Aortic smooth muscle cell (primary cell): ENCODE data around the gene DISP2. TPM values are rescaled to one million over a fixed set of nuclear protein-coding genes. Genes with fewer than 3 reads are reported as not detected.

Experiments used
- total RNA-seq: library from RNA; depleted of rRNA; stranded (reverse); fragments of >200 nt; gene quantifications from 2 replicates; pipeline ENCODE4 v1.2.3, GENCODE V29; 2014

DISP2 gene, protein sequence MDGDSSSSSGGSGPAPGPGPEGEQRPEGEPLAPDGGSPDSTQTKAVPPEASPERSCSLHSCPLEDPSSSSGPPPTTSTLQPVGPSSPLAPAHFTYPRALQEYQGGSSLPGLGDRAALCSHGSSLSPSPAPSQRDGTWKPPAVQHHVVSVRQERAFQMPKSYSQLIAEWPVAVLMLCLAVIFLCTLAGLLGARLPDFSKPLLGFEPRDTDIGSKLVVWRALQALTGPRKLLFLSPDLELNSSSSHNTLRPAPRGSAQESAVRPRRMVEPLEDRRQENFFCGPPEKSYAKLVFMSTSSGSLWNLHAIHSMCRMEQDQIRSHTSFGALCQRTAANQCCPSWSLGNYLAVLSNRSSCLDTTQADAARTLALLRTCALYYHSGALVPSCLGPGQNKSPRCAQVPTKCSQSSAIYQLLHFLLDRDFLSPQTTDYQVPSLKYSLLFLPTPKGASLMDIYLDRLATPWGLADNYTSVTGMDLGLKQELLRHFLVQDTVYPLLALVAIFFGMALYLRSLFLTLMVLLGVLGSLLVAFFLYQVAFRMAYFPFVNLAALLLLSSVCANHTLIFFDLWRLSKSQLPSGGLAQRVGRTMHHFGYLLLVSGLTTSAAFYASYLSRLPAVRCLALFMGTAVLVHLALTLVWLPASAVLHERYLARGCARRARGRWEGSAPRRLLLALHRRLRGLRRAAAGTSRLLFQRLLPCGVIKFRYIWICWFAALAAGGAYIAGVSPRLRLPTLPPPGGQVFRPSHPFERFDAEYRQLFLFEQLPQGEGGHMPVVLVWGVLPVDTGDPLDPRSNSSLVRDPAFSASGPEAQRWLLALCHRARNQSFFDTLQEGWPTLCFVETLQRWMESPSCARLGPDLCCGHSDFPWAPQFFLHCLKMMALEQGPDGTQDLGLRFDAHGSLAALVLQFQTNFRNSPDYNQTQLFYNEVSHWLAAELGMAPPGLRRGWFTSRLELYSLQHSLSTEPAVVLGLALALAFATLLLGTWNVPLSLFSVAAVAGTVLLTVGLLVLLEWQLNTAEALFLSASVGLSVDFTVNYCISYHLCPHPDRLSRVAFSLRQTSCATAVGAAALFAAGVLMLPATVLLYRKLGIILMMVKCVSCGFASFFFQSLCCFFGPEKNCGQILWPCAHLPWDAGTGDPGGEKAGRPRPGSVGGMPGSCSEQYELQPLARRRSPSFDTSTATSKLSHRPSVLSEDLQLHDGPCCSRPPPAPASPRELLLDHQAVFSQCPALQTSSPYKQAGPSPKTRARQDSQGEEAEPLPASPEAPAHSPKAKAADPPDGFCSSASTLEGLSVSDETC (N-terminal part only)
- 0.13 and 0.25 TPM in 2 replicates for total RNA-seq

DNA sequence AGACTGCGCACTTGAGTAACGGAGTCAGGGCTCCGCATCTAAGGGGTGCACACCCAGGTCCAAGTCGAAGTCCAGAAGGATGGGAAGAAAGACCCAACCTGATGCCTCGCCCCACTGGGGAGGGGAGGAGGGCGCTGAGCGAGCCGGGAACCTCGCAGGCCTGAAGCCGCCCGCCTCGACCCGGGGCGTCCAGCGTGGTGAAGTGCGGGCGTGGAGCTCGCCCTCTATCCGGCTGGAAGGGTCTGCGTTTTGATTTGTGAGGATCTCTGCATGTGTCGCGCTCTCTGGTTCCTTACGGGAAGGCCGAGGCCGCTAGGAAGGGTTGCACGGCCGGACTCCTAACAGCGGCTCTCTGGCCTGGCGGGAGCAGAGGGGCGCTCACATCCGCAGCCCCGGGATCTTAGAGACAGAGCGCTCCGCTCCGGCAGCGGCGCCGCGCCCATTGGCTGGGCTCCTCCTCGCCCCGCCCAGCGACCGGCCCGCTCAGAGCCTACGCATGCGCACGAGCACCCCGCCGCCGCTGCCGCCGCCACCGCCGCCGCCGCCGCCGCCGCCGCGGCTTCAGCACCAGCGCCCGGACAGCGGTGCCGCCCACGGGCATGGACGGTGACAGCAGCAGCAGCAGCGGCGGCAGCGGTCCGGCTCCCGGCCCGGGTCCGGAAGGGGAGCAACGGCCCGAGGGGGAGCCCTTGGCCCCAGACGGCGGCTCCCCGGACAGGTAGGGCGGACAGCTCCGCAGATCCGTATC lies at the start of gene DISP2:
TSS of gene DISP2 (plus strand) at position 497 of the 748 bp plus-strand sequence. CDS start at position 600, 103 bp downstream.

DNA sequence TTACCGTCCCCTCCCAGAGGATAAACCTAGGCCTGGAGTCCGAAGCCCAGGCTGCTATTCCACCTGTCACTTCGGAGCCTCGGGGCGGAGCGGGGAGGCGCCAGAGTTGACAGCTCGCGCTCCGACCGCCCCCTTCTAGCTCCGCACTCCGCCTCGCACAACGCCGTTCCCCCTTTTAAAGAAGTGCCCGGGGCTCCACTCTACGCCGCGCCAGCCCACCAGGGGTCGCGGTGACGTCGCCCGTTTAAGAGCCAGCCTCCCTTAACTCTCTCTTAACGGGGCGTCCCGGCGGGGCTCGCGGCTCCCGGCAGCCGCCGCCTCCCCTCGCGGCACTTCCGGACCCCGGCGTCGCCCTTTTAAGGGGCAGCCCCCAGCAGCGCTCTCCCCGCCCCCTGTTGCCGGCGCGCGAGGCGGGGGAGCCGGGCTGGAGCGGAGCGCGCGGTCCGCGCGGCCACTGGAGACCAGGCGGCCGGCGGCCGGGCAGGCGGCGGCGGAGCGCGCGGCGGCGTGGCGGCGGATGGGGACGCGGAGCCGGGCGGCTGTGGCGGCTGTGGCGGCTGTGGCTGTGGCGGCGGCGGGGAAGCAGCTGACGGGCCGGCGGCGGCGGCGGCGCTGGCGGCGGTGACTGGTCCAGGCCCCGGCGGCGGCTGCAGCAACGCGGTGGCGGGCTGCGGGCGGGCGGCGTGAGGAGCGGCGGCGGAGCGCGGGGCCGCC lies 34.6 kb upstream of the DISP2 start, which contains the start of gene INAFM2:
TSS of gene INAFM2 (plus strand) at position 454 of the 714 bp plus-strand sequence. CDS start 364 bp downstream, outside the sequence.

DNA sequence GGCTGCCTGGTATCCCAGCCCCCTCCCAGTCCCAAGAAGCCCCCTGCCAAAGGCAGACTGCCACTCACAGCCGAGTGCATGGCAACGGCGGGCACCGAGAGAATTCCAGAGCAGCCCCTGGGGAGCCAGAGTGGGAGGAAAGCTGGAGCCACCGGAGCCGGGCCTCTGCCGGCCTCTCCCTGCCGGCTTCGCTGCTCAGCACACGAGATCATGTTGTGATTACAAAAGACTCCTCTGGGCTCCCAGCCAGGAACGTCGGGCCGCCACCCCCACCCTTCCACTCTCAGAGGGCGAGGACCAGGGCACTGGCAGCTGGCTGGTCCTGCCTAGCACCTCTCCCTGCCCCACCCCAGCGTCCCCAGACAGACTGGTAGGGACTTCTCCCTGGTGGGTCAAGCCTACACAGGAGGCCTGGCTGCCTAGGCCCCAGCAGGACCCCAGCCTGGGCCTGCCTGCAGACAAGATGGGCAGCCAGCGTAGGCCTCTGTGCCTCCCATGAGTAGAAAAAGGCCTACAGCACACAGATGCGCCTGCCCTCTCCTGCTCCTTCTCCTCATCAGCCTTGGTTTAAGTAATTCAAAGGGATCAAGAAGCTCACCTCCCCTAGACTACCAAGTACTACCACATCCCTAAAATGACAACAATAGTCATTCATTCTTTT lies 17.1 kb upstream of the DISP2 start, which contains the start of gene CCDC9B:
TSS of gene CCDC9B (minus strand) at position 200 of the 661 bp plus-strand sequence. CDS start at position 80, 120 bp downstream.

DNA sequence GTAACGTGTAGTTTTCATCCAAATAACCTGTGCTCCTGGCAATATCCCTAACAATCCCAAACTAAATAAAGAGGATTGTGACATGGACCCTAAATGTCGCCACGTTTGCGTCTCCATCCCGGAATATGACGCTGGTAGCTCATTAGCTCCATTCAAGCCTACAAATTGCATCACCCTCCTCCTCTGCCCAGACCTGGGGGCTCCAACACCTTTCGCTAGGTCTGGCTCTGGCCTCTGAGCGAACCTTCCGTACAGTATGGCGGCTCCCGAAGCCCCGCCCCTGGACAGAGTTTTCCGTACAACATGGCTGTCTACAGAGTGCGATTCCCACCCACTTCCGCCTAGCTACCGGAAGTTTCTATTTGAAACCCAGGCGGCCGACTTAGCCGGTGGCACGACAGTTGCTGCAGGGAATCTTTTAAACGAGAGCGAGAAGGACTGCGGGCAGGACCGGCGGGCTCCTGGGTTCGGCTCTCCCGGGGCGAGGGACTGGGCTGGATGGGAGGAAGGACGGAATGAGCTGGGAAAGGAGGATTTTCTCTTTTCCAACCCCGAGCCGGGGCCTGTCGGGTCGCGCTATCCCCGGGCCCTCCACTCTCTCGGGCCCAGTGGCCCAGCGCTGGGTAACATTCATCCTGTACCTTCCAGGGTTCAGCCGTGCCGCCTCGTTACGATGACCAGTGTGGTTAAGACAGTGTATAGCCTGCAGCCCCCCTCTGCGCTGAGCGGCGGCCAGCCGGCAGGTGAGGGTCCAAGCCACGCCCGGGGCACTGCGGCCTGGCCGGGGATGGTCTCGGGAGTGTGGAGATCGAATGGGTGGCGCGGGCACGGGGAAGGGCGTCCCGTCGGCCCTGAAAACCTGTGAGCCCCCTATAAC lies 24.8 kb downstream of the DISP2 start, which contains the start of gene KNSTRN:
TSS of gene KNSTRN (plus strand) at position 142 of the 877 bp plus-strand sequence. CDS start at position 257, 115 bp downstream.

DNA sequence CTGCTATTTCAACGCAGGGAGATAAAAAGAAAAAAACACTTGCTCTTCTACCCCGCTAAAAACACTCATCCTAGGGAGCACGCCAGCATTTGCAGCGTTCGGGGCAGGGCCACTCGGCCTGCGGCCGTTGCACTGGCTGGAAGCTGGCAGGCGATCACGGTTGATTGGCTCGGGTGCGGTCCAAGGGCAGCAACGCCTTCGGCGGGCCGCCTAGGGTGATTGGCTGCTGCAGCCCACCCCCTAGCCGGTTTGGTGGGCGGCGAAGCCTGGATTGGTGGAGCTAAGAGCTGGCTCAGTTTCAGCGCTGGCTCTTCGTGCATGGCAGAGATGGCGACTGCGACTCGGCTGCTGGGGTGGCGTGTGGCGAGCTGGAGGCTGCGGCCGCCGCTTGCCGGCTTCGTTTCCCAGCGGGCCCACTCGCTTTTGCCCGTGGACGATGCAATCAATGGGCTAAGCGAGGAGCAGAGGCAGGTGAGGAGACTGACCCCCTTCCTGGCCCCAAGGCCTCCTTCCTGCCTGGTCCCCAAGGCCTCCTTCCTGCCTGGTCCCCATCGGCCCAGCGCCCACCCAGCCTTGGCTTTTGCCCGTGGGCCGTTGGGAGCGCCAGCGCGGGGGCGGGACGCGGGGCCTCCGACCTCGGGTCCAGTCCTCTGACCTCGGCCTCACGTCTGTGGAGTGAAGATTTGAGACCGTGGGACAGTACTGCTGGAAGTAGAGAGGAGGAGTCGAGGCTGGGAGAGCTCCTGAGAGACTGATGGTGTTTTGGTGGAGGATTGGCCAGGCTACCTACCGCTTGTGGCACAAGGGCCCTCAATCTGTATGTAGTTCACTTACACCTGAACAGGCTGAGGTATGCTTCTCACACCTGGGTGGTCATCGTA lies 47.7 kb downstream of the DISP2 start, which contains the start of gene IVD:
TSS of gene IVD (plus strand) at position 295 of the 881 bp plus-strand sequence. CDS start at position 328, 33 bp downstream.

Other genes starting within 250 kb of the DISP2 start
- 0.79 and 3.2 TPM in 2 replicates for gene BMF, start 249.3 kb upstream of the DISP2 start, total RNA-seq
- gene BUB1B, start 197.2 kb upstream of the DISP2 start, total RNA-seq, result 13.2 and 21.9 TPM in 2 replicates
- 0.13 TPM in 1 of 2 replicates, not detected in the other for gene PAK6, start 119.2 kb upstream of the DISP2 start, total RNA-seq
- not detected in 2 replicates for gene ANKRD63, start 75.2 kb upstream of the DISP2 start, total RNA-seq
- 0.19 and 0.53 TPM in 2 replicates for gene PLCB2, start 50.3 kb upstream of the DISP2 start, total RNA-seq
- 33.8 and 36.3 TPM in 2 replicates for gene INAFM2, start 34.5 kb upstream of the DISP2 start, total RNA-seq
- gene CCDC9B, start 17.3 kb upstream of the DISP2 start, total RNA-seq, result 102 and 109 TPM in 2 replicates
- gene PHGR1, start 7.2 kb upstream of the DISP2 start, total RNA-seq, result not detected in 2 replicates
- 29.3 and 50.5 TPM in 2 replicates for gene KNSTRN, start 24.5 kb downstream of the DISP2 start, total RNA-seq
- gene IVD, start 47.6 kb downstream of the DISP2 start, total RNA-seq, result 46.0 and 53.8 TPM in 2 replicates
- gene BAHD1, start 82.7 kb downstream of the DISP2 start, total RNA-seq, result 5.4 and 7.0 TPM in 2 replicates
- gene CHST14, start 112.8 kb downstream of the DISP2 start, total RNA-seq, result 6.1 and 8.6 TPM in 2 replicates
- gene CCDC32, start 206.8 kb downstream of the DISP2 start, total RNA-seq, result 10.5 and 17.3 TPM in 2 replicates
- 8.9 and 12.6 TPM in 2 replicates for gene RPUSD2, start 211.1 kb downstream of the DISP2 start, total RNA-seq
- gene KNL1, start 236.0 kb downstream of the DISP2 start, total RNA-seq, result 10.8 and 15.3 TPM in 2 replicates